HCT116 (cell line): ENCODE data around the gene MUSTN1. TPM values are rescaled to one million over a fixed set of nuclear protein-coding genes. Genes with fewer than 3 reads are reported as not detected.

Experiments
- ATAC-seq: fragments of 200-7000 bp; cut with Tn5 transposase; 2 replicates; pipeline ENCODE4 v1.9.1; 2020; ENCODE audit warnings: mild to moderate bottlenecking, moderate library complexity
- BruUV-seq: library from RNA; stranded (reverse); fragments of 400-500 nt; replicated peaks from 2 replicates; lab custom pipeline; 2021; lab: Mats Ljungman, UMichigan
- CTCF ChIA-PET: fragments of 300-600 bp; sonication (Branson Sonifier 250); formaldehyde crosslinking; loops from one replicate; lab custom pipeline; 2021; ENCODE audit warnings: antibody characterized with exemption; lab: Charles Lee
- POLR2A ChIA-PET: fragments of 300-600, 350-600 bp; sonication (Branson Sonifier 250); formaldehyde crosslinking; loops from one replicate; lab custom pipeline; 2021; ENCODE audit warnings: antibody characterized with exemption; lab: Charles Lee
- RAD21 ChIA-PET, 2 experiments: fragments of 300-600 bp; sonication (Branson Sonifier 250); formaldehyde crosslinking; loops; one replicate each; lab custom pipeline; 2023; ENCODE audit warnings: low total read pairs in 2 of 2; ENCODE audit not compliant: uncharacterized antibody in 2 of 2, unreplicated experiment in 2 of 2, low non-redundant PET in 1 of 2; lab: Charles Lee
- DNase-seq: peaks from one replicate; pipeline ENCODE4 v3.0.0-alpha.2; 2010; ENCODE audit warnings: low read depth, low spot score
- H2AFZ ChIP-seq: fragments of 200-600 bp; shearing (Covaris generic), sonication (generic); 2 replicates; pipeline ENCODE4 v1.6.1; 2017; ENCODE audit warnings: low read depth, mixed run types, mixed read lengths, antibody characterized with exemption, low read length; ENCODE audit not compliant: poor library complexity, severe bottlenecking
- H3K27ac ChIP-seq: 2 replicates; pipeline ENCODE4 v1.5.1; 2012; ENCODE audit warnings: low read depth, low read length
- H3K27me3 ChIP-seq: fragments of 200-600 bp; sonication (generic); 2 replicates; pipeline ENCODE4 v1.6.1; 2016; ENCODE audit warnings: mixed run types, low read length, mixed read lengths; ENCODE audit not compliant: insufficient read depth
- H3K36me3 ChIP-seq, 2 experiments: fragments of 200-500 bp in 1 of 2; fragments of 200-600 bp in 1 of 2; sonication (Bioruptor generic) in 1 of 2; sonication (generic) in 1 of 2; 2 replicates each; pipeline versions ENCODE4 v1.5.1 to v1.6.1; 2014 to 2016; ENCODE audit warnings: low read length in 2 of 2, inconsistent platforms in 1 of 2, mixed read lengths in 1 of 2, mixed run types in 1 of 2; ENCODE audit not compliant: insufficient read depth in 2 of 2, control insufficient read depth in 1 of 2
- H3K4me1 ChIP-seq, 2 experiments: fragments of 200-600 bp in 1 of 2; sonication (generic) in 1 of 2; 2 replicates each; pipeline versions ENCODE4 v1.5.1 to v1.6.1; 2012 to 2017; ENCODE audit warnings: low read length in 2 of 2, inconsistent platforms in 1 of 2, mild to moderate bottlenecking in 1 of 2, mixed read lengths in 1 of 2, mixed run types in 1 of 2, moderate library complexity in 1 of 2; ENCODE audit not compliant: insufficient read depth in 2 of 2, control insufficient read depth in 1 of 2
- H3K4me2 ChIP-seq: fragments of 200-600 bp; sonication (generic); 2 replicates; pipeline ENCODE4 v1.6.1; 2017; ENCODE audit warnings: mixed run types, low read length, mixed read lengths
- H3K4me3 ChIP-seq, 2 experiments: fragments of 200-600 bp in 1 of 2; sonication (generic) in 1 of 2; replicated peaks in 1 of 2; 2 replicates each; pipeline ENCODE4 v1.5.1; 2011 to 2016; ENCODE audit warnings: low read length in 2 of 2, control low read depth in 1 of 2, low read depth in 1 of 2, mild to moderate bottlenecking in 1 of 2, mixed read lengths in 1 of 2, mixed run types in 1 of 2
- H3K79me2 ChIP-seq: fragments of 200-600 bp; sonication (generic); 2 replicates; pipeline ENCODE4 v1.6.1; 2017; ENCODE audit warnings: mild to moderate bottlenecking, mixed run types, low read length, moderate library complexity, mixed read lengths; ENCODE audit not compliant: insufficient read depth
- H3K9ac ChIP-seq: fragments of 200-600 bp; sonication (generic); 2 replicates; pipeline ENCODE4 v1.6.1; 2016; ENCODE audit warnings: low read length, mixed read lengths
- H3K9me2 ChIP-seq: fragments of 200-600 bp; sonication (generic), shearing (Covaris generic); 2 replicates; pipeline ENCODE4 v1.6.1; 2017; ENCODE audit warnings: mixed run types, mild to moderate bottlenecking, moderate library complexity; ENCODE audit not compliant: insufficient read depth
- H3K9me3 ChIP-seq, 2 experiments: fragments of 200-500 bp in 1 of 2; fragments of 200-600 bp in 1 of 2; sonication (Bioruptor generic) in 1 of 2; sonication (generic) in 1 of 2; 2 replicates each; pipeline ENCODE4 v1.6.1; 2014 to 2017; ENCODE audit warnings: low read length in 2 of 2, mixed read lengths in 2 of 2, inconsistent platforms in 1 of 2, low read depth in 1 of 2, mild to moderate bottlenecking in 1 of 2, mixed run types in 1 of 2, moderate library complexity in 1 of 2; ENCODE audit not compliant: control insufficient read depth in 1 of 2, insufficient read depth in 1 of 2
- H4K20me1 ChIP-seq: fragments of 200-600 bp; sonication (generic), shearing (Covaris generic); 2 replicates; pipeline ENCODE4 v1.6.1; 2017; ENCODE audit warnings: mixed run types, mild to moderate bottlenecking, moderate library complexity; ENCODE audit not compliant: insufficient read depth
- ATF3 ChIP-seq: IDR thresholded peaks from 2 replicates; pipeline ENCODE4 v1.6.1; 2012
- CBX3 ChIP-seq: IDR thresholded peaks from 2 replicates; pipeline ENCODE4 v1.6.1; 2012; ENCODE audit warnings: low read depth
- ELF1 ChIP-seq: IDR thresholded peaks from 2 replicates; pipeline ENCODE4 v1.6.1; 2012; ENCODE audit warnings: low read depth, borderline replicate concordance
- POLR2A ChIP-seq: IDR thresholded peaks from 2 replicates; pipeline ENCODE4 v1.7.0; 2011; ENCODE audit warnings: borderline replicate concordance; ENCODE audit not compliant: insufficient read depth, insufficient read length; ENCODE audit errors: extremely low read depth
- ZFX ChIP-seq: fragments of 450-650 bp; IDR thresholded peaks from 2 replicates; pipeline ENCODE4 v1.6.1; 2017
- intact Hi-C: fragments of 100-400 bp; cut with micrococcal nuclease; formaldehyde crosslinking; loops from 2 replicates; pipeline ENCODE4 v1.10.0; 2022
- total RNA-seq: library from RNA; stranded (reverse); gene quantifications from one replicate; pipeline ENCODE4 v1.2.1, GENCODE V29; 2021; ENCODE audit not compliant: unreplicated experiment
- TF ChIP-seq, protein P1 (sequence below): IDR thresholded peaks from 2 replicates; pipeline ENCODE4 v1.6.1; 2011; ENCODE audit warnings: mild to moderate bottlenecking, low read length, moderate library complexity; ENCODE audit not compliant: insufficient replicate concordance; ENCODE audit errors: extremely low read depth
- TF ChIP-seq, protein P2 (sequence below), 3 experiments: fragments of 200-600 bp in 1 of 3; sonication (generic) in 1 of 3; IDR thresholded peaks in 2 of 3; conservative IDR thresholded peaks in 1 of 3; 2 replicates each; pipeline ENCODE4 v1.5.1; 2012 to 2017; ENCODE audit warnings: low read depth in 2 of 3, low read length in 2 of 3, antibody characterized with exemption in 1 of 3, borderline replicate concordance in 1 of 3, control low read depth in 1 of 3, mild to moderate bottlenecking in 1 of 3, mixed read lengths in 1 of 3, mixed run types in 1 of 3, moderate library complexity in 1 of 3; ENCODE audit not compliant: insufficient read depth in 1 of 3

The MUSTN1 gene
- total RNA-seq, 1 experiment from 2014 or later, result 0.44 TPM

DNA sequence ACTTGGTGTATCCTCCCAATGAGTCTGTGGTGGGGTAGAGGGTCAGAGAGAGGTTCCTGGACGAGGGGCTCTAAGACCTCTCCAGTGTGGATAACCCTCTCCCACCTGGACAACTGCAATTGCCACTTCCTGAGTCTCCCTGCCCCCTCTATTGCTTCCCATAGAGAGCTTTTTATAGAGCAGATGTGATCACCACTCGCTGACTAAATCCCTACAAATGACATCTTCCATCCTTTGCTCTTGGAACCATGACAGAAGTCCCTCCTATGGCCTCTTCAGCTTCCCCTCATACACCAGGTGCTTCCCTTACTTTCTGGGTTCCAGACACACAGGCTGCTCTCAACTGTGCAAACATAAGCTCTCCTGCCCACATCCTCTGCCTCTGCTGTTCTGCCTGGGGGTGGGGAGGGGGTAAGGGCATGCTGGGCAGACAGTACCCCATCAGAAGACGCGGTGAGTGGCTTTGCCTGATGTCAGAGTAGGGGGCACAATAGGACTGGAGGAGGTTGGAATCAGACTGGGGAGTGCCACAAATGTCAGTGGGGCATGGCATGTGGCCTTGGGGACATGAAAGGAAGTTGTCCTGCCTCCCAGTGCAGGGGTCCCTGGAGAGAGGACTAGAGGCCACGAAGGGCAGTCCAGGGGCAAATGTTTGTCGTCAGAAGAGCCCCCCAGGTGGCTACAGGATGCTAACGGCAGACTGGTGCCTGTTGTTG is 25.0 kb downstream of the MUSTN1 start:
- H4K20me1 ChIP-seq, result no peaks in the 10 kb centered on the region
- no peaks in the 10 kb centered on the region for H3K9me3 ChIP-seq
- no peak overlapping the region for H3K4me2 ChIP-seq
- ChIA-PET CTCF (interaction anchor here (1.4 kb wide), 1 partner anchor 11 kb away, joined by 4 read pairs; no protein-coding TSS in a partner anchor), RAD21 (no interaction called here), POLR2A (no interaction called here)
- H3K79me2 ChIP-seq, result no peaks in the 10 kb centered on the region
- TF ChIP-seq ATF3 (no peak), ZFX (no peak), POLR2A (no peak), CBX3 (no peak), ELF1 (no peak)
- TF ChIP-seq, protein P1, sequence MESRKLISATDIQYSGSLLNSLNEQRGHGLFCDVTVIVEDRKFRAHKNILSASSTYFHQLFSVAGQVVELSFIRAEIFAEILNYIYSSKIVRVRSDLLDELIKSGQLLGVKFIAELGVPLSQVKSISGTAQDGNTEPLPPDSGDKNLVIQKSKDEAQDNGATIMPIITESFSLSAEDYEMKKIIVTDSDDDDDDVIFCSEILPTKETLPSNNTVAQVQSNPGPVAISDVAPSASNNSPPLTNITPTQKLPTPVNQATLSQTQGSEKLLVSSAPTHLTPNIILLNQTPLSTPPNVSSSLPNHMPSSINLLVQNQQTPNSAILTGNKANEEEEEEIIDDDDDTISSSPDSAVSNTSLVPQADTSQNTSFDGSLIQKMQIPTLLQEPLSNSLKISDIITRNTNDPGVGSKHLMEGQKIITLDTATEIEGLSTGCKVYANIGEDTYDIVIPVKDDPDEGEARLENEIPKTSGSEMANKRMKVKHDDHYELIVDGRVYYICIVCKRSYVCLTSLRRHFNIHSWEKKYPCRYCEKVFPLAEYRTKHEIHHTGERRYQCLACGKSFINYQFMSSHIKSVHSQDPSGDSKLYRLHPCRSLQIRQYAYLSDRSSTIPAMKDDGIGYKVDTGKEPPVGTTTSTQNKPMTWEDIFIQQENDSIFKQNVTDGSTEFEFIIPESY, result no peak
- TF ChIP-seq, protein P2, sequence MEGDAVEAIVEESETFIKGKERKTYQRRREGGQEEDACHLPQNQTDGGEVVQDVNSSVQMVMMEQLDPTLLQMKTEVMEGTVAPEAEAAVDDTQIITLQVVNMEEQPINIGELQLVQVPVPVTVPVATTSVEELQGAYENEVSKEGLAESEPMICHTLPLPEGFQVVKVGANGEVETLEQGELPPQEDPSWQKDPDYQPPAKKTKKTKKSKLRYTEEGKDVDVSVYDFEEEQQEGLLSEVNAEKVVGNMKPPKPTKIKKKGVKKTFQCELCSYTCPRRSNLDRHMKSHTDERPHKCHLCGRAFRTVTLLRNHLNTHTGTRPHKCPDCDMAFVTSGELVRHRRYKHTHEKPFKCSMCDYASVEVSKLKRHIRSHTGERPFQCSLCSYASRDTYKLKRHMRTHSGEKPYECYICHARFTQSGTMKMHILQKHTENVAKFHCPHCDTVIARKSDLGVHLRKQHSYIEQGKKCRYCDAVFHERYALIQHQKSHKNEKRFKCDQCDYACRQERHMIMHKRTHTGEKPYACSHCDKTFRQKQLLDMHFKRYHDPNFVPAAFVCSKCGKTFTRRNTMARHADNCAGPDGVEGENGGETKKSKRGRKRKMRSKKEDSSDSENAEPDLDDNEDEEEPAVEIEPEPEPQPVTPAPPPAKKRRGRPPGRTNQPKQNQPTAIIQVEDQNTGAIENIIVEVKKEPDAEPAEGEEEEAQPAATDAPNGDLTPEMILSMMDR (IDR thresholded peaks at IDR 0.05 in 2 of 3, conservative IDR thresholded peaks at IDR 0.05 in 1 of 3; ENCODE audit: borderline replicate concordance in 1 of 3, insufficient read depth in 1 of 3, low read depth in 2 of 3, low read length in 2 of 3), result no peak
- no peak overlapping the region for H3K9ac ChIP-seq
- H3K9me2 ChIP-seq, result no peaks in the 10 kb centered on the region
- H3K4me1 ChIP-seq, result no peaks in the 10 kb centered on the region
- no peak overlapping the region for H3K4me3 ChIP-seq
- H3K36me3 ChIP-seq, result no peaks in the 10 kb centered on the region
- no peak for DNase-seq
- intact Hi-C loops, result no loop called here
- no peak for ATAC-seq
- no peaks in the 10 kb centered on the region for H3K27me3 ChIP-seq
- no peak overlapping the region for H3K27ac ChIP-seq
- no TSS peak for BruUV-seq
- H2AFZ ChIP-seq, result no peak overlapping the region
